Endothelial cell of umbilical vein (primary cell): ENCODE measurements around the gene ACOX3. TPM values are rescaled to one million over a fixed set of nuclear protein-coding genes. Genes with fewer than 3 reads are reported as not detected.

ENCODE experiments used
- BruUV-seq: library from RNA; stranded (reverse); fragments of 400-500 nt; replicated peaks from 2 replicates; lab custom pipeline; 2021; lab: Mats Ljungman, UMichigan
- CTCF ChIA-PET: fragments of 300-600, 350-600 bp; sonication (Branson Sonifier 250); formaldehyde crosslinking; loops from one replicate; lab custom pipeline; 2021; ENCODE audit warnings: antibody characterized with exemption, inconsistent platforms; lab: Charles Lee
- POLR2A ChIA-PET: fragments of 300-600, 350-600 bp; sonication (Branson Sonifier 250); formaldehyde crosslinking; loops from one replicate; lab custom pipeline; 2021; ENCODE audit warnings: antibody characterized with exemption, inconsistent platforms; lab: Charles Lee
- DNase-seq: peaks from one replicate; pipeline ENCODE4 v3.0.0-alpha.2; 2011; ENCODE audit warnings: low read depth, low spot score
- FAIRE-seq: peaks from 2 replicates; lab custom pipeline; 2011; peaks lifted over from hg19 to GRCh38; lab: Jason Lieb, UNC
- H2AFZ ChIP-seq: 2 replicates; pipeline ENCODE4 v1.6.0; 2012; ENCODE audit warnings: low read depth, low read length, control low read depth, inconsistent platforms
- H3K27ac ChIP-seq: 2 replicates; pipeline ENCODE4 v1.5.1; 2011; ENCODE audit warnings: low read depth, mild to moderate bottlenecking, control low read depth, low read length, moderate library complexity; ENCODE audit not compliant: insufficient read depth
- H3K27me3 ChIP-seq, 2 experiments: 2 replicates each; pipeline versions ENCODE4 v1.6.0 to v1.6.1; 2011; ENCODE audit warnings: low read length in 2 of 2, mixed read lengths in 1 of 2; ENCODE audit not compliant: control insufficient read depth in 2 of 2, insufficient read depth in 2 of 2
- H3K36me3 ChIP-seq, 2 experiments: 2 replicates in 1 of 2; 3 replicates in 1 of 2; pipeline ENCODE4 v1.5.1; 2011; ENCODE audit warnings: low read length in 2 of 2, mild to moderate bottlenecking in 1 of 2, moderate library complexity in 1 of 2; ENCODE audit not compliant: control insufficient read depth in 2 of 2, insufficient read depth in 2 of 2; ENCODE audit errors: extremely low read depth in 1 of 2
- H3K4me1 ChIP-seq: 3 replicates; pipeline ENCODE4 v1.5.1; 2011; ENCODE audit warnings: mild to moderate bottlenecking, low read length; ENCODE audit not compliant: control insufficient read depth, insufficient read depth; ENCODE audit errors: extremely low read depth
- H3K4me2 ChIP-seq: 2 replicates; pipeline ENCODE4 v1.6.1; 2011; ENCODE audit warnings: low read length, control low read depth, mixed read lengths; ENCODE audit not compliant: insufficient read depth
- H3K4me3 ChIP-seq, 3 experiments: fragments of 200-600 bp in 1 of 3; sonication (generic), shearing (Covaris generic) in 1 of 3; replicated peaks in 1 of 3; 2 replicates each; pipeline ENCODE4 v1.5.1; 2011 to 2016; ENCODE audit warnings: control low read depth in 3 of 3, low read length in 3 of 3, mild to moderate bottlenecking in 2 of 3, inconsistent platforms in 1 of 3, low read depth in 1 of 3, moderate library complexity in 1 of 3; ENCODE audit not compliant: insufficient read depth in 1 of 3
- H3K79me2 ChIP-seq: 2 replicates; pipeline ENCODE4 v1.6.0; 2012; ENCODE audit warnings: low read length, inconsistent platforms; ENCODE audit not compliant: control insufficient read depth, insufficient read depth
- H3K9ac ChIP-seq: replicated peaks from 2 replicates; pipeline ENCODE3; 2011; ENCODE audit warnings: low read length, control low read depth; ENCODE audit not compliant: insufficient read depth; ENCODE audit errors: extremely low read depth
- H3K9me1 ChIP-seq: replicated peaks from 3 replicates; pipeline ENCODE4 v1.6.0; 2011; ENCODE audit warnings: mild to moderate bottlenecking, low read length; ENCODE audit not compliant: control insufficient read depth, insufficient read depth; ENCODE audit errors: extremely low read depth
- H3K9me3 ChIP-seq: replicated peaks from 2 replicates; pipeline ENCODE4 v1.5.1; 2012; ENCODE audit warnings: low read length, inconsistent platforms; ENCODE audit not compliant: control insufficient read depth, insufficient read depth
- H4K20me1 ChIP-seq: replicated peaks from 2 replicates; pipeline ENCODE3; 2011; ENCODE audit warnings: mild to moderate bottlenecking, low read length; ENCODE audit not compliant: control insufficient read depth, insufficient read depth; ENCODE audit errors: extremely low read depth
- EZH2 ChIP-seq: IDR thresholded peaks from 2 replicates; pipeline ENCODE4 v1.6.1; 2012; ENCODE audit warnings: borderline replicate concordance, low read depth, mild to moderate bottlenecking, moderate library complexity, low read length, inconsistent platforms; ENCODE audit not compliant: severe bottlenecking
- FOS ChIP-seq: IDR thresholded peaks from 2 replicates; pipeline ENCODE4 v1.6.1; 2011; ENCODE audit warnings: mild to moderate bottlenecking, low read length, moderate library complexity, borderline replicate concordance; ENCODE audit not compliant: insufficient read depth
- GATA2 ChIP-seq: IDR thresholded peaks from 2 replicates; pipeline ENCODE4 v1.7.0; 2011; ENCODE audit warnings: low read depth, mild to moderate bottlenecking, moderate library complexity, mixed read lengths, low read length; ENCODE audit not compliant: insufficient read length, insufficient read depth
- JUN ChIP-seq: IDR thresholded peaks from 2 replicates; pipeline ENCODE4 v1.6.1; 2011; ENCODE audit warnings: borderline replicate concordance, low read depth; ENCODE audit not compliant: insufficient read length, insufficient read depth
- MYC ChIP-seq: IDR thresholded peaks from one replicate; pipeline ENCODE4 v1.6.1; 2011; ENCODE audit warnings: mild to moderate bottlenecking, low read depth, low read length
- POLR2A ChIP-seq: IDR thresholded peaks from 2 replicates; pipeline ENCODE4 v1.6.1; 2012; ENCODE audit warnings: low read depth, mild to moderate bottlenecking, control low read depth, low read length
- POLR2AphosphoS5 ChIP-seq: IDR thresholded peaks from 2 replicates; pipeline ENCODE4 v1.6.1; 2012; ENCODE audit warnings: low read depth, mild to moderate bottlenecking, control low read depth, low read length, moderate library complexity; ENCODE audit not compliant: insufficient read depth
- dilution Hi-C: fragments of 300-500 bp; cut with MboI; formaldehyde crosslinking; loops from one replicate; pipeline ENCODE4 v1.15.0; 2019; ENCODE audit warnings: low sequenced_read_pairs; ENCODE audit not compliant: extremely low pct_ligation_motif_present
- intact Hi-C: fragments of 100-400 bp; cut with micrococcal nuclease; formaldehyde crosslinking; loops from one replicate; pipeline ENCODE4 v1.10.0; 2022
- polyA plus RNA-seq, 4 experiments: library from polyadenylated mRNA; depleted of rRNA in 3 of 4; stranded (reverse) in 3 of 4; unstranded in 1 of 4; fragments of >200 nt; gene quantifications; 2 replicates each; pipeline versions ENCODE4 v1.2.1 to v1.2.3, GENCODE V29; 2011 to 2012; ENCODE audit warnings: missing spikeins in 1 of 4
- total RNA-seq: library from RNA; stranded (reverse); gene quantifications from 2 replicates; pipeline ENCODE4 v1.2.3, GENCODE V29; 2021
- TF ChIP-seq, protein P1 (sequence below): IDR thresholded peaks from 2 replicates; pipeline ENCODE4 v1.6.1; 2011; ENCODE audit not compliant: insufficient read depth, insufficient read length
- TF ChIP-seq, protein P2 (sequence below), 2 donors: IDR thresholded peaks; 1 replicate in 1 of 2; 2 replicates in 1 of 2; pipeline ENCODE4 v1.5.1; 2011; ENCODE audit warnings: low read length in 2 of 2, mild to moderate bottlenecking in 2 of 2, moderate library complexity in 2 of 2, control low read depth in 1 of 2, inconsistent platforms in 1 of 2, low read depth in 1 of 2; ENCODE audit not compliant: insufficient read depth in 1 of 2; ENCODE audit errors: extremely low read depth in 1 of 2

The ACOX3 gene
- total and polyA plus RNA-seq, 2 donors (not counting 3 experiments of a cell fraction or from before 2014, with no cell fraction given): 13.0 to 26.3 TPM

DNA sequence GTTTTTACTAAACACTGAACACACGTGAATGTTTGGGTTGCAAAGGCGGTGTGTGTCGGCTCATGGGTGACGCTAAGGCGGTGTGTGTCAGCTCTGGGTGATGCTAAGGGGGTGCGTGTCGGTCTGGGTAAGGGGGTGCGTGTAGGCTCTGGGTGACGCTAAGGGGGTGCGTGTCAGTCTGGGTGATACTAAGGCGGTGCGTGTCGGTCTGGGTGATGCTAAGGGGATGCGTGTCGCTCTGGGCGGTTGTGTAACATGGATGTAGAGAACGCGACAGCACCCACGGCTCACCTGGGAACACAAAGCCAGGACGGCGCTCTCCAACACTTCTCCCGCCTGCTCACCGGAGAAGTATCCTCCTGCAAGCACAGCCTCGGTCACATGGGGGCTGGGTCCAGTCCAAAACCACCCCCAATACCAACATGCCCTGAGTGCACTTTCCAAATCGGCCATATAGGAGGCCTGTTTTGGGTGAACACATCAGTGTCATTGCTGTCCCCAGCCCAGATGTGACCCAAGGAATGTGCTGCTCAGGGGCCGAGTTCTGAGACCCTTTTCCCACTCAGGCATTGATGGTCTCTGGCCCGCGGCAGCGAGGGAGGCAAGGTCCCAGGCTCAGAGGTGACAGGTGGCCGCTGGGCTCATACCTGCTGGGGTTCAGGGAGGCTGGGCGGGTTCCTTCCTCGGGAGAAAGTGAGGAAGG lies 67.1 kb downstream of the ACOX3 start:
- Histone ChIP-seq H4K20me1 (no peaks in the 10 kb centered on the region), H3K9me1 (no peaks in the 10 kb centered on the region), H2AFZ (no peak overlapping the region), H3K9ac (no peak overlapping the region), H3K27me3 (no peaks in the 10 kb centered on the region), H3K4me2 (no peak overlapping the region), H3K36me3 (no peaks in the 10 kb centered on the region), H3K79me2 (no peaks in the 10 kb centered on the region), H3K4me1 (no peaks in the 10 kb centered on the region), H3K9me3 (no peaks in the 10 kb centered on the region), H3K27ac (no peak overlapping the region), H3K4me3 (no peak overlapping the region)
- dilution Hi-C loops (no loop called here), intact Hi-C loops (no loop called here)
- TF ChIP-seq JUN (no peak), FOS (no peak), EZH2 (no peak)
- TF ChIP-seq, protein P1, sequence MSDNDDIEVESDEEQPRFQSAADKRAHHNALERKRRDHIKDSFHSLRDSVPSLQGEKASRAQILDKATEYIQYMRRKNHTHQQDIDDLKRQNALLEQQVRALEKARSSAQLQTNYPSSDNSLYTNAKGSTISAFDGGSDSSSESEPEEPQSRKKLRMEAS: no peak
- FAIRE-seq: no peak
- no TSS peak for BruUV-seq
- ChIA-PET POLR2A (no interaction called here), CTCF (no interaction called here)
- no peak for DNase-seq

DNA sequence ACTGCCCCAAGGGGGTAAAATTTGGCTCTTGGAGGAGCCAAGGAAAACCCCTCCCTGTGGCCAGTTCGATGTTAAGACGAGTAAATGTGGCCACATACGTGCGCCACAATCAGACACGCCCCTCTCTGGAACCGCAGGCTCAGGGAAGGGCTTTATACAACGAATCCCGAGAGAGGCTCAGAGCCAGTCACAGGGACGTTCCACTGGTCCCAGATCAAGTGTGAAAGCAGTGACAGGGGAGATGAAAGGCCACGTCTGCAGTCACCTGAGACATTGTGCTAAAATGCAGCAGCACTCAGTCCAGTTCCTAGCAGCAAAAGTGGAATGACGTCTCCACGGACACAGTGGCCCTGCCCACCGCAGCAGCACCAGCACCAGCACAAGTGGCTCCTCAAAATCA lies 68.0 kb downstream of the ACOX3 start:
- CTCF ChIA-PET: no interaction called here

More for the DNA sequence above, 68.0 kb downstream of the ACOX3 start:
- no peaks in the 10 kb centered on the region for H3K9me3 ChIP-seq
- H3K4me2 ChIP-seq: no peak overlapping the region
- dilution Hi-C loops: no loop called here
- no peaks in the 10 kb centered on the region for H3K4me1 ChIP-seq
- H2AFZ ChIP-seq: no peak overlapping the region
- BruUV-seq: no TSS peak
- intact Hi-C loops: no loop called here
- no peak overlapping the region for H3K4me3 ChIP-seq
- no peak for TF ChIP-seq GATA2
- no peak for TF ChIP-seq MYC
- TF ChIP-seq, protein P1: no peak
- TF ChIP-seq POLR2AphosphoS5: no peak
- TF ChIP-seq JUN: no peak
- no peak for TF ChIP-seq POLR2A
- TF ChIP-seq, protein P2, sequence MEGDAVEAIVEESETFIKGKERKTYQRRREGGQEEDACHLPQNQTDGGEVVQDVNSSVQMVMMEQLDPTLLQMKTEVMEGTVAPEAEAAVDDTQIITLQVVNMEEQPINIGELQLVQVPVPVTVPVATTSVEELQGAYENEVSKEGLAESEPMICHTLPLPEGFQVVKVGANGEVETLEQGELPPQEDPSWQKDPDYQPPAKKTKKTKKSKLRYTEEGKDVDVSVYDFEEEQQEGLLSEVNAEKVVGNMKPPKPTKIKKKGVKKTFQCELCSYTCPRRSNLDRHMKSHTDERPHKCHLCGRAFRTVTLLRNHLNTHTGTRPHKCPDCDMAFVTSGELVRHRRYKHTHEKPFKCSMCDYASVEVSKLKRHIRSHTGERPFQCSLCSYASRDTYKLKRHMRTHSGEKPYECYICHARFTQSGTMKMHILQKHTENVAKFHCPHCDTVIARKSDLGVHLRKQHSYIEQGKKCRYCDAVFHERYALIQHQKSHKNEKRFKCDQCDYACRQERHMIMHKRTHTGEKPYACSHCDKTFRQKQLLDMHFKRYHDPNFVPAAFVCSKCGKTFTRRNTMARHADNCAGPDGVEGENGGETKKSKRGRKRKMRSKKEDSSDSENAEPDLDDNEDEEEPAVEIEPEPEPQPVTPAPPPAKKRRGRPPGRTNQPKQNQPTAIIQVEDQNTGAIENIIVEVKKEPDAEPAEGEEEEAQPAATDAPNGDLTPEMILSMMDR (IDR thresholded peaks at IDR 0.05; ENCODE audit: extremely low read depth in 1 of 2, insufficient read depth in 1 of 2, low read depth in 1 of 2, low read length in 2 of 2): no peak
- TF ChIP-seq FOS: no peak
- no peak for TF ChIP-seq EZH2
- H3K9me1 ChIP-seq: no peaks in the 10 kb centered on the region
- FAIRE-seq (no peak), DNase-seq (no peak)
- POLR2A ChIA-PET: no interaction called here
- H3K36me3 ChIP-seq: no peaks in the 10 kb centered on the region
- no peaks in the 10 kb centered on the region for H3K27me3 ChIP-seq
- H3K27ac ChIP-seq: no peak overlapping the region
- H3K9ac ChIP-seq: no peak overlapping the region
- H4K20me1 ChIP-seq: no peaks in the 10 kb centered on the region
- no peaks in the 10 kb centered on the region for H3K79me2 ChIP-seq
